ENCODE results near the gene SLC7A11.

- no peak for TF ChIP-seq GABPA (IDR thresholded peaks at IDR 0.05; ENCODE audit: low read depth)
- TF ChIP-seq MTA2 (IDR thresholded peaks at IDR 0.05; ENCODE audit: low read depth): no peak
- TF ChIP-seq POLR2AphosphoS5 (IDR thresholded peaks at IDR 0.05; ENCODE audit: low read length): no peak
Observed at GRCh38 chr4:138188406-138189084, 53.6 kb downstream of the SLC7A11 start.
